GM21390 (cell line): ENCODE measurements around the gene MRPL48.

Source experiments
- ATAC-seq: cut with Tn5 transposase; IDR thresholded peaks from one replicate; pipeline ENCODE4 v1.9.1; 2021; ENCODE audit not compliant: unreplicated experiment

MRPL48 gene

DNA sequence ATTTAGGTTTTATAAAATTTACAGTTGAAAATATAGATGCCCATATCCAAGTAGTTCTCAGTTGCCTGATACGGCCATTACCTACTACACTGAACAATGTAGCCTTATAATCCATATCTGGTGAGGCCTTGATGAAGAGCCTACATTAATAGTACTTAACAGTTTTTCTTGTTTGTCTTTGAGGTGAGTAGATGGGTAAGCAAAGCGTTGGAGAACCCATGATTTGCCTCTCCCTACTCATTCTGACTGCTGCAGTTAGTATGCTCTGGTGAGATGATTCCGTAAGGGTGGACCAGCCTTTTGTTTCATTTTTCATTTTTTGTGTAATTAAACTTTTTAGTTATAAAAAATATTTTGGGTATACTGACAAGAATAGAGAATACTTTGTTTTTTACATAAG, 100.6 kb downstream of the MRPL48 start:
- no peak for ATAC-seq

DNA sequence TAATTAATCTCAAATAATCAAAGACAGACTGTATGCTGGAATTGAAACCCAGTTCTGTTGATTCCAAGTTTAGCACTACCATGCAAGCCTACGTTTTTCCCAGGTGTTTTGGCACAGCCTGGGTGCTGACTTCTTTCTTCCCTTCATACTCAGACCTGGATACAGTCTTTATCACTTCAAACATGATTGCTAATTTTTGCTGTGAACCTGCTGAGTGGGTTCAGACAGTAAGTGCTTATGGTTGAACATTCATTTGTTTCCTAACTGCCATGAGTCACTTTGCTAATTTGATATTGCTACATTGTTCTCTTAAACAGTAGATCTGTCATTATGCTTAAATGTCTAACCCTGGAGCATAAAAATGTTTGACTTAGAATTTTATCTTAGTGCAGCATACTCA, 101.3 kb downstream of the MRPL48 start:
- ATAC-seq, result no peak

DNA sequence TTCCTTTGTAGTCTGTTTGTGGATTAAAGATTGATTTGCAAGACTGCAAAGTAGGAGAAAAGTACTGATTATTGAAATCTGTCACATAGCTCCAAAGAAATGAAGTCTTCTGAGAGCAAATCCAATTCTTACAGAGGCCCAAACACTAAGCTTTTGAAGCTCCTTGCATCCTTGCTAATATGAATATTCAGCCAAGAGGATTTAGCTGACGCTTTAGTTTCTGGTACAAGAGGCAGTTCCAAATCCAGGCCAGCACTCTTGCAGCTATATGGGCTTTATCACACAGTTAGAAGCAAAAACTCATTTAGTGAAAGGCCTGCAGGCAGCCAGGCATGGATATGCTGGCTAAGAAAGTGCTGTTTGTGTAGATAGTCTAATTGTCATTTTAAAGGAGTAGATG, 101.9 kb downstream of the MRPL48 start:
- ATAC-seq, result no peak

DNA sequence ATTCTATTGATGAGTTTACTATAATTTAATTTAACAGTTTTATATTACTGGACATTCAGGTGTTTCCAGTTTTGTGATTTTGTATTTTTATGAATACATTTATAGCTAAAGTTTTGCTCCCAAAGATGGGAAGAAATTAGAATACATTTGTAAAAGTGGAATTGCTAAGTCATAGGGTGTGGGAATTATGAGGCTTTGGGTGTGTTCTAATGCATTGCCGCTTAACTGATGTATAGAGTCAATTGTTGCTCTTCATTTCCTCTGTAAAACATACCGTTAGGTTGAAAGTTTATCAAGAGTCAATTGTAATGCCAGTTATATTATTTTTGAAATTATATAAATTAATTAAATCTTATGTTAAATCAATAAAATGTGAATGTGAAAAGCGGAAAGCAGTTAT, 105.4 kb downstream of the MRPL48 start:
- no peak for ATAC-seq

DNA sequence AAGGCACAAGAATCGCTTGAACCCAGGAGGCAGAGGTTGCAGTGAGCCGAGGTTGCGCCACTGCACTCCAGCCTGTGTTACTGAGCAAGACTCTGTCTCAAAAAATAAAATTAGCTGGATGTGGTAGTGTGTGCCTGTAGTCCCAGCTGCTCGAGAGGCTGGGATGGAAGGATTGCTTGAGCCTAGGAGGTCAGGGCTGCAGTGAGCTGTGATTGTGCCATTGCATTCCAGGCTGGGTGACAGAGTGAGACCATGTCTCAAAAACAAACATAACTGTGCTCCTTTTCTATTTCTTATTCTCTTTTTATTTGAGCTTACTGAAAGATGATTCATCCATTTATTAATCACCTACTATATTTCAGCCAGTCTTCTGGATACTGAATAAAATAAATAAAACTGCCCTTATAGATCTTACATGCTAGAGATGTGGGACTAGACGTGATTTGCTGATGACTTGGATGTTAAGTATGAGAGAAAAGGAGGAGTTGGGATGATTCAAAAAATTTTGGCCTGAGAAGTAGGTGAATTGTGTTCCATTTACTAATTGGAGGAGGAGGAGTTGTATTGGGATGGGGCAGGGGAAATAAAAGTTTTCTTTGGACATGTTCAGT, 107.2 kb downstream of the MRPL48 start:
- ATAC-seq, result no peak

- no peak for ATAC-seq
Measured at GRCh38 chr11:73902303-73902702, 114.6 kb downstream of the MRPL48 start.

GRCh38 chr11:73907191-73907590, 119.5 kb downstream of the MRPL48 start:
- no peak for ATAC-seq

DNA sequence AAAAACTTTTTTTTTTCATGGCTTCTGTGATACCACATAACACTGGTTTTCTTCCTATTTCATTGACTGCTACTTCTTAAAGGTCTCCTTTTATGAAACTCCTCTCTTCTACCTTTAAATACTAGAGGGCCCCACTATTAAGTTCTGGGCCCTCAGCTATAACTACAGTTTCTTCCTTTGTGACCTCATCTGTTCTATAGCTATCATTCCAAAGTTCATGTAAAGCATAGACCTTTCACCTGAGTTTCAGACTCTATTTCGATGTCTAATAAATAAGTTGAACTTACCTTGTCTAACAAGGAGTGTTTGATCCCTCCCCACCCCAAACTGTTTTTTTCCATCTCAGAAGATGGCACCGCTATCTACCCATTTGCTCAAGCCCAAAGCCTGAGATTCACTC, 124.4 kb downstream of the MRPL48 start:
- ATAC-seq, result no peak

- ATAC-seq, result no peak
Measured at GRCh38 chr11:73913472-73913871, 125.8 kb downstream of the MRPL48 start.

- no peak for ATAC-seq
Measured at GRCh38 chr11:73914284-73914683, 126.6 kb downstream of the MRPL48 start.
